SK-N-MC (cell line): ENCODE results near the gene STX16.

Experiments used
- DNase-seq: peaks from one replicate; pipeline ENCODE4 v3.0.0-alpha.2; 2011; ENCODE audit warnings: low read depth, low spot score
- H3K27ac ChIP-seq: fragments of 200-600 bp; sonication (generic); 2 replicates; pipeline ENCODE4 v1.5.1; 2016; ENCODE audit warnings: mixed run types
- H3K36me3 ChIP-seq: fragments of 200-600 bp; sonication (generic); 2 replicates; pipeline ENCODE4 v1.6.1; 2017; ENCODE audit warnings: antibody characterized with exemption, low read length, mixed read lengths; ENCODE audit not compliant: insufficient read depth
- H3K4me3 ChIP-seq: fragments of 200-600 bp; sonication (generic); 2 replicates; pipeline ENCODE4 v1.5.1; 2016
- H3K9ac ChIP-seq: fragments of 200-600 bp; sonication (generic); 2 replicates; pipeline ENCODE4 v1.8.0; 2017; ENCODE audit warnings: mixed run types, mixed read lengths; ENCODE audit not compliant: insufficient read length
- H3K9me3 ChIP-seq: fragments of 200-600 bp; sonication (generic); 2 replicates; pipeline ENCODE4 v1.6.1; 2017; ENCODE audit warnings: low read depth, mild to moderate bottlenecking, antibody characterized with exemption, low read length, moderate library complexity, mixed read lengths
- EZH2 ChIP-seq: fragments of 200-600 bp; sonication (generic); IDR thresholded peaks from one replicate; pipeline ENCODE4 v1.6.1; 2017; ENCODE audit warnings: antibody characterized with exemption
- FOXP2 ChIP-seq: optimal IDR thresholded peaks from 2 replicates; pipeline ENCODE3; 2011; ENCODE audit warnings: mild to moderate bottlenecking, moderate library complexity; ENCODE audit not compliant: insufficient read depth; ENCODE audit errors: extremely low read length, control extremely low read depth
- POLR2AphosphoS5 ChIP-seq: IDR thresholded peaks from 2 replicates; pipeline ENCODE4 v1.6.1; 2012; ENCODE audit warnings: mild to moderate bottlenecking, low read depth, low read length, borderline replicate concordance

STX16 gene

DNA sequence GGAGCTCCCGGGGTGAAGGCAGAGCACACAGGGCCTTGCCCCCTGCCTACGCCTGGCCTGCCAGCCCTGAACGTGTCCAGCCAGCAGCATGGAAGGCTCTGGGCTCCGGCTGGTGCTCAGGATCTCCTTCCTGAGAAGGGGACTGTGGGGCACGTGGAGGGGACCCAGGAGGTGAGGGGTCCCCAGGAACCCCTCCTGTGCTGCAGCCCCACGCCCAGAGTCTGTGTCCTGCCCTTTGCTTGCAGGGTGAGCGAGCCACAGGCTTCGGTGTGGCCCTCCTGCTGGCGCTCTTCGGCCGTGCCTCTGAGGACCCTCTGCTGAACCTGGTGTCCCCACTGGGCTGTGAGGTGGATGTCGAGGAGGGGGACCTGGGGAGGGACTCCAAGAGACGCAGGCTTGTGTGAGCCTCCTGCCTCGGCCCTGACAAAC lies 63.9 kb downstream of the STX16 start:
- no peak for DNase-seq
- Histone ChIP-seq H3K4me3 (no peak overlapping the region), H3K27ac (no peak overlapping the region), H3K36me3 (no peaks in the 10 kb centered on the region), H3K9me3 (no peaks in the 10 kb centered on the region), H3K9ac (no peak overlapping the region)
- TF ChIP-seq POLR2AphosphoS5 (no peak), FOXP2 (no peak), EZH2 (no peak)

DNA sequence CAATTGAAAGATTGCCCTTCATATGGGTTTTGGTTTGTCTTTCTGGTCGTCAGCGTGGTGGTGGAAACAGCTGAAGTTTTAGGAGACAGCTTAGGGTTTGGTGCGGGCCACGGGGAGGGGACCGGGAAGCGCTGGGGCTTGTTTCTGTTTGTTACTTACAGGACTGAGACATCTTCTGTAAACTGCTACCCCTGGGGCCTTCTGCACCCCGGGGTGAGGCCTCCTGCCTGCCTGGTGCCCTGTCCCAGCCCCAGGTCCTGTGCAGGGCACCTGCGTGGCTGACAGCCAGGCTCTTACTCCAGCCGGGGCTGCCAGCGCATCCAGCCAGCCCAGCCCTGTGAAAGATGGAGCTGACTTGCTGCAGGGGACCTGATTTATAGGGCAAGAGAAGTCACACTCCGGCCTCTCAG lies 64.3 kb downstream of the STX16 start:
- Histone ChIP-seq H3K36me3 (no peaks in the 10 kb centered on the region), H3K9me3 (no peaks in the 10 kb centered on the region), H3K9ac (no peak overlapping the region), H3K27ac (no peak overlapping the region), H3K4me3 (no peak overlapping the region)
- no peak for DNase-seq
- TF ChIP-seq FOXP2 (no peak), EZH2 (no peak), POLR2AphosphoS5 (no peak)

DNA sequence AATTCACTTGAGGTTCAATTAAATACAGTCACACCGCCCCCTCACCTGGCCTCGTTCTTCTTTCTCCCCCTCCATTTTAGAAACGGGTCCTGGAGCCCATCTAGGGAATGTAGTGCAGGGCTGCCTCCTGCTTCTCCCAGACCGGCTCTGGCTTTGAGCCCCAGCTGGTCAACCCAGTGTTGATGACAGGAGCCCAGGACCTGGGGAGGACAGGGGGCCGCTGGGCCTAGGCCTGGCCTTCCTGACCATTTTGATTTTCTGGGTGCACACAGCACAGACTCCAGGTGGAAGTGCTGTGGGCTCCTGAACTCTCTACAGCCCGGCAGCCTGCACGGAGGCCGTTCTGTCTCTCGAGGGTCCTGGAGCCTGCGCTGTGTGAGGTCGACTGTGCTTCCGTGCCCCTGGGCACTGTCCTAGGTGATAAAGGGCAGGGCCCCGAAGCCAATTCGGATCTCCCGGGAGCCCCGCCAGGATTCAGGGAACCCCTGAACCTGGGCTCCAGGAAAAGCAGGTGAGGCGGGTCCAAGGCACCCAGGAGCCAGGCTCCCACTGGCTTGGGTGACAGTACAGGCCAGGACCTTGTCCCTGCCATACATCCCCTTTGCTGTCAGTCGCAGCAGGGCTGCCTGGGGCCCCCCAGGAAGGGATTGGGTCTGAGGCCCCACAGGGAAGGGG lies 64.9 kb downstream of the STX16 start:
- no peak for DNase-seq
- Histone ChIP-seq H3K9me3 (no peaks in the 10 kb centered on the region), H3K9ac (no peak overlapping the region), H3K4me3 (no peak overlapping the region), H3K36me3 (no peaks in the 10 kb centered on the region), H3K27ac (no peak overlapping the region)
- TF ChIP-seq POLR2AphosphoS5 (no peak), FOXP2 (no peak), EZH2 (no peak)

DNA sequence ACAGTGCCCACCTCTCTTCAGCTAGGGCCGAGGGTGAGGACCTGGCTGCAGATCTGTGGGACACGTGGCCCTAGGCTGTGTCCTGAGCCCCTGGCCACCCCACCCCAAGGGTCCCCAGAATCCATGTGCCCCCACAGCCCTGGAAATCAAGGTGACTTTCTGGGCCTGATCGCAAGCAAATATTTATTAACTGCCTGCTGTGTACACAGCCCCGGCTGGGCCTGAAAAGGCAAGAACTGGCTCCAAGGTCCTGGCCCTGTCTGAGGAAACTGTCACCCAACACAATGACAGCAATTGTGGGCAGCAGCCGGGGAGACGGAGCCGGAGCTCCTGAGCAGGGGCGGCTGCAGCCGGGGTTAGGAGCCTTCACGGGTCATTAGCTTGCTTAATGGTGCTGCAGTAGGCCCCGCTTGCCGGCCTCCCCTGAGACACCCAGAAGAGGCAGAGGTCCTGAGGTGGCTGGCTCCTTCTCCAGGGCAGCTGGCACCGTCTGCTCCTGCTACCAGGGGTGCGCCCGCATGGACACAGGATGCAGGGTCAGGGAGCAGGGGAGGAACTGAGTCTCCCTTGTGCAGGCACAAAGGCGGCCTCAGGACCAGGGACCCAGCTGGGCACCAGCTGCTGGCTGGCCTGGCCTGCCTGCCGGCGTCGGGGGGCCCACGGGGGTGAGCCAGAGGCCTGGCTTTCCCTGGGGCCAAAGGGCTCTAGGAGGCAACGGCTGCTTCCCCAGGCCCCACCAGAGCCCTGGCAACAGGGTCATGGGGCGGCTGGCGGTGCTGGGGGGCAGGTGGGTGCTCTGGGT lies 65.6 kb downstream of the STX16 start:
- Histone ChIP-seq H3K27ac (no peak overlapping the region), H3K4me3 (no peak overlapping the region), H3K9me3 (no peaks in the 10 kb centered on the region), H3K9ac (no peak overlapping the region), H3K36me3 (no peaks in the 10 kb centered on the region)
- TF ChIP-seq POLR2AphosphoS5 (no peak), FOXP2 (no peak), EZH2 (no peak)
- no peak for DNase-seq

DNA sequence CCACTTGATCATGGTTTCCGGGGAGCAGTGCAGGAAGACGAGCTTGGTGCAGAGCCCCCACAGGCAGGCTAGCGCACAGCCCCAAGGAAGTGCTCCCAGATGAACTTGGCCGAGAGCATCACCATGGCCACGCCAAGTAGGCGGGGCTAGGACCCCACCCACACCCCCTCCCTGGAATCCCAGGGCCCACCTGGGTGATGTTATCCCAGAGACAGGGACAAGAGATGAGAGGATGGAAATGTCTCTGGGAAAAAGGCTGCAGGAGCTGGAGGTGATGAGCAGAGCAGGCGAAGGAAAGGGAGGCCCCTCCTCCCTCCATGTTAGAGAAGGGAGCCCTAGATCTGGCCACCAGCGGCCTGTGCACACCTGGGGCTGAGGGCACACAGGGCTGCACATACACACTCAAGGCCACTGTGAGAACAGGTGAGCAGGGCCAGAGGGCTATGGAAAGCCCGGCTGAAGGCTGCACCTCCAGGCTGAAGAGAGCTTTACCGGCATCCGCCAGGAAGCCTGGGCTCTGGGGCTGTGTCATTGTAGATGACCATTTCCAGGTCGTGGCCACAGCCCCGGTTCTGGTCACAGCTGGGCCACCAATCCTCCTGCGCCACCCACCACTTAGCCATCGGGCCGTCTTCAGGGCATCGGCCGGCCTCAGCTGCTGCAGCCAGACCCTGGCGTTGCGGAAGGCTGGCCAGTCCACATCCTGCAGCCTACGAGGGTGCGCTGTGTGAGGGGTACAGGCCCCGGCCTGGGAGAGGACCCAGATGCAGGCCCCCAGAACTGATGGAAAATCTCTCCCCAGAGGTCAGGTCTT lies 66.4 kb downstream of the STX16 start:
- H3K36me3 ChIP-seq, result no peaks in the 10 kb centered on the region

DNA sequence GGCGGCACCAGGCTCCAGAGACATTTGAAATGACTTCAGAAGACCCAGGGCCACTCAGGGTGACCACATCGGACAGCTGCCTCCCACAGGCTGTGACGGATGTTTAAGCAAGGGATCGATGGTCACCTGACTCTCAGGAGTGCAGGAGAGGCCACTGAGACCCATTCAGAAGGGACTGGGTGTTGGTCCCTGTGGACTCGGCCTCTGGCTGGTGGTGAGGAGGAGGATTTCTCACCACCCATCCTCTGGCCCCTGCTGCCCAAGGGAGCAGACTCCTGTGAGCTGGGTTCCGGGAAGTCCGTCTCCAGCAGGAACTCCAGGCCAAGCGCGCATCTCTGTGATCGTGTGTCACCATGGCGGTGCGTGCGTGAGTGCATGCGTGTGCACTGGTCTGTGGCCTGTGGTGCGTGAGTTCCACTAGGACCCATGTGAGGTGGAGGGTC lies 67.1 kb downstream of the STX16 start:
- no peak overlapping the region for H3K4me3 ChIP-seq
- H3K9me3 ChIP-seq, result no peaks in the 10 kb centered on the region
- TF ChIP-seq POLR2AphosphoS5 (no peak), EZH2 (no peak)
- no peak overlapping the region for H3K27ac ChIP-seq
- no peaks in the 10 kb centered on the region for H3K36me3 ChIP-seq
- no peak for DNase-seq
- no peak overlapping the region for H3K9ac ChIP-seq

More for the DNA sequence above, 66.4 kb downstream of the STX16 start:
- no peak for DNase-seq
- no peak overlapping the region for H3K27ac ChIP-seq
- TF ChIP-seq POLR2AphosphoS5 (no peak), EZH2 (no peak), FOXP2 (no peak)
- no peaks in the 10 kb centered on the region for H3K9me3 ChIP-seq
- H3K4me3 ChIP-seq, result no peak overlapping the region
- H3K9ac ChIP-seq, result no peak overlapping the region

DNA sequence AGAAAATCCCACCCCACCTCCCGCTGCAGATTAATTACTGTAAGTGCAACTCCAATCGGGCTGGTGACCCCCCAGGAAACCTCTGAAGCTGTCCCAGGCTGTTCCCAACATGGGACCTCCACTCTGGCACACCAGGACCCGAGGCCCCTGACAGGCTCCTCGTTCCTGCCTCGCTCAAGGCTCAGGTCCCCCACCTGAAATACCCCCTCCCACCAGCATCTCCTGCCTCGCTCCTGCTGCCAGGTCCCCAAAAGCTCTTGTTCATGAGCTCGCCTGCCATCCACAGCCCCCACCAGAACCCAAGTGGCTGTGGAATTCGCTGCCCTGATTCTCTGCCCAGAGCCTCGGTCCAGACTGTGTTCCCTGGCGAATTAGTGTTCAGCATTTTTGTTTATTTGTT lies 67.6 kb downstream of the STX16 start:
- Histone ChIP-seq H3K9me3 (no peaks in the 10 kb centered on the region), H3K4me3 (no peak overlapping the region), H3K27ac (no peak overlapping the region), H3K9ac (no peak overlapping the region), H3K36me3 (no peaks in the 10 kb centered on the region)
- no peak for TF ChIP-seq EZH2
- TF ChIP-seq FOXP2, result no peak
- no peak for TF ChIP-seq POLR2AphosphoS5
- DNase-seq, result no peak

DNA sequence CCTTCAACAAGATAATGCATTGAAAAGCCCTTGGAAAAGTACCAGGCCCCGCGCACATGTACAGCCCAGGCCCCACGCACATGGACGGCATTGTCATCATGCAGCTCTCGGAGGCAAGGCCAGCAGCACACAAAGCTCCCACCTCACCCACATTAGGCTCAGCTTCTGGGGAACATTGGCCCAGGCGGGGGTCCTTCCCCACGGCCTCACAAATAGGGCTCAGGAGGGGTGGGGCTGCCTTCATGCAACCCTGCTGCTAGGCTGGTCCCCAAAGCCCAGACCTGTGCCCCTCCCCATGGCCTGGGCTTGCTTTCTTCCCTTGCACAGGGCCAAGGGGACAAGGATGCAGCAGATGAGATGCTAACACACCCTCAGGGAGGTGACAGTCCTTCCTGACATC lies 68.2 kb downstream of the STX16 start:
- Histone ChIP-seq H3K27ac (no peak overlapping the region), H3K4me3 (no peak overlapping the region), H3K9ac (no peak overlapping the region), H3K36me3 (no peaks in the 10 kb centered on the region), H3K9me3 (no peaks in the 10 kb centered on the region)
- DNase-seq, result no peak
- TF ChIP-seq FOXP2, result no peak
- TF ChIP-seq POLR2AphosphoS5, result no peak
- TF ChIP-seq EZH2, result no peak
